Activated CD4-positive, alpha-beta T cell treated with anti-CD3 and anti-CD28 coated beads, Interleukin-2, amount 50 U/mL, for 16 hours (primary cell): Measurements from ENCODE around the gene LINC00237.

Experiments
- DNase-seq: peaks from one replicate; pipeline ENCODE4 v3.0.0-alpha.2; 2020

LINC00237 gene

GRCh38 chr20:21092806-21093205 is 13.4 kb downstream of the LINC00237 start:
- no peak for DNase-seq

GRCh38 chr20:21090721-21091120 is 15.4 kb downstream of the LINC00237 start:
- DNase-seq: no peak

GRCh38 chr20:21090111-21090618 is 16.0 kb downstream of the LINC00237 start:
- DNase-seq: no peak

GRCh38 chr20:21089391-21089790 is 16.8 kb downstream of the LINC00237 start:
- DNase-seq: no peak

- DNase-seq: no peak
Observed at GRCh38 chr20:21087862-21088540, 18.2 kb downstream of the LINC00237 start.

GRCh38 chr20:21083825-21084325 is 22.3 kb downstream of the LINC00237 start:
- DNase-seq: no peak

GRCh38 chr20:21082584-21082983 is 23.6 kb downstream of the LINC00237 start:
- DNase-seq: no peak

- DNase-seq: no peak
Observed at GRCh38 chr20:21077809-21078345, 28.3 kb downstream of the LINC00237 start.

- no peak for DNase-seq
Observed at GRCh38 chr20:21076073-21076472, 30.1 kb downstream of the LINC00237 start.

- DNase-seq: no peak
Observed at GRCh38 chr20:21075471-21075870, 30.7 kb downstream of the LINC00237 start.

- peak; percentile 41 for DNase-seq
Observed at GRCh38 chr20:21074605-21075336, 31.4 kb downstream of the LINC00237 start.

GRCh38 chr20:21067255-21067654 is 38.9 kb downstream of the LINC00237 start:
- no peak for DNase-seq

GRCh38 chr20:21064924-21065323 is 41.2 kb downstream of the LINC00237 start:
- DNase-seq: no peak

- DNase-seq: no peak
Observed at GRCh38 chr20:21063276-21063675, 42.9 kb downstream of the LINC00237 start.

- DNase-seq: no peak
Observed at GRCh38 chr20:21053002-21053762, 53.0 kb downstream of the LINC00237 start.

GRCh38 chr20:21052686-21053001 is 53.5 kb downstream of the LINC00237 start:
- no peak for DNase-seq

GRCh38 chr20:21052241-21052640 is 53.9 kb downstream of the LINC00237 start:
- DNase-seq: no peak

GRCh38 chr20:21050710-21051109 is 55.4 kb downstream of the LINC00237 start:
- no peak for DNase-seq

- no peak for DNase-seq
Observed at GRCh38 chr20:21049305-21049828, 56.8 kb downstream of the LINC00237 start.

GRCh38 chr20:21048841-21049273 is 57.3 kb downstream of the LINC00237 start:
- peak; percentile 56 for DNase-seq

- no peak for DNase-seq
Observed at GRCh38 chr20:21047981-21048380, 58.2 kb downstream of the LINC00237 start.

GRCh38 chr20:21046413-21047070 is 59.6 kb downstream of the LINC00237 start:
- no peak for DNase-seq
